Sigmoid colon (tissue), 7 donors: ENCODE results near the gene GNPDA2. TPM values are rescaled to one million over a fixed set of nuclear protein-coding genes. Genes with fewer than 3 reads are reported as not detected.

Source experiments
- DNase-seq: peaks from one replicate; pipeline ENCODE4 v3.0.0-alpha.2; 2019
- H3K27ac ChIP-seq, 4 donors: fragments of 200-600 bp; sonication (generic); one replicate each; pipeline ENCODE4 v1.5.1; 2016 to 2019; ENCODE audit warnings: mild to moderate bottlenecking in 1 of 4
- H3K27me3 ChIP-seq, 3 donors: fragments of 200-600 bp; sonication (generic); one replicate each; pipeline ENCODE4 v1.5.1; 2019; ENCODE audit warnings: mild to moderate bottlenecking in 1 of 3
- H3K36me3 ChIP-seq, 4 donors: fragments of 200-600 bp; sonication (generic); one replicate each; pipeline ENCODE4 v1.5.1; 2016 to 2019
- H3K4me1 ChIP-seq, 4 donors: fragments of 200-600 bp; sonication (generic); one replicate each; pipeline ENCODE4 v1.5.1; 2017 to 2019
- H3K4me3 ChIP-seq, 4 donors: fragments of 200-600 bp; sonication (generic); one replicate each; pipeline ENCODE4 v1.5.1; 2017 to 2019; ENCODE audit warnings: mild to moderate bottlenecking in 2 of 4, moderate library complexity in 1 of 4
- H3K9me3 ChIP-seq, 4 donors: fragments of 200-600 bp in 3 of 4; sonication (generic) in 3 of 4; one replicate each; pipeline versions ENCODE4 v1.5.1 to v1.6.1; 2013 to 2019
- EP300 ChIP-seq, 4 donors: sonication (generic); formaldehyde crosslinking; IDR thresholded peaks; one replicate each; pipeline ENCODE4 v1.6.1; 2017; ENCODE audit warnings: antibody characterized with exemption in 4 of 4
- POLR2A ChIP-seq, 2 donors: fragments of 450-650 bp; IDR thresholded peaks; one replicate each; pipeline ENCODE4 v1.6.1; 2016; ENCODE audit warnings: antibody characterized with exemption in 2 of 2, mild to moderate bottlenecking in 2 of 2, moderate library complexity in 2 of 2
- POLR2AphosphoS5 ChIP-seq, 4 donors: sonication (generic); formaldehyde crosslinking; IDR thresholded peaks; one replicate each; pipeline ENCODE4 v1.6.1; 2017; ENCODE audit warnings: antibody characterized with exemption in 4 of 4
- WGBS, 2 donors: extraction: QIAGEN DNeasy Blood & Tissue Kit; methylation state at CpG; one replicate each; pipeline ENCODE4 v1.1.7; 2013; 5-methylcytosine and 5-hydroxymethylcytosine counted together
- intact Hi-C: fragments of 100-400 bp; cut with DNase I; formaldehyde crosslinking; loops from one replicate; pipeline ENCODE4 v1.15.1; 2023
- polyA plus RNA-seq, 3 donors: library from polyadenylated mRNA; stranded (reverse); fragments of 200-250 nt; gene quantifications; one replicate each; pipeline ENCODE4 v1.2.3, GENCODE V29; 2013
- total RNA-seq, 4 donors: library from RNA; depleted of rRNA; stranded (reverse); fragments of >200 nt; gene quantifications; one replicate each; pipeline ENCODE4 v1.1.0, GENCODE V29; 2016
- TF ChIP-seq, protein P1 (sequence below), 4 experiments: fragments of 450-650 bp in 3 of 4; fragments of 200-600 bp in 1 of 4; IDR thresholded peaks; one replicate each; pipeline ENCODE4 v1.5.1; 2016 to 2019; ENCODE audit warnings: antibody characterized with exemption in 4 of 4, mild to moderate bottlenecking in 3 of 4, moderate library complexity in 2 of 4
- donor health status: healthy with polysubstance abuse.
- donor health status: Bipolar disorder and iron deficiency.
- donor health status: healthy.

Gene GNPDA2
- total RNA-seq: 10 to 100 TPM; 18.5 to 33.2 (median 25.4) TPM
- polyA plus RNA-seq: 1 to 10 TPM; 5.1 to 7.2 (median 7.1) TPM

DNA sequence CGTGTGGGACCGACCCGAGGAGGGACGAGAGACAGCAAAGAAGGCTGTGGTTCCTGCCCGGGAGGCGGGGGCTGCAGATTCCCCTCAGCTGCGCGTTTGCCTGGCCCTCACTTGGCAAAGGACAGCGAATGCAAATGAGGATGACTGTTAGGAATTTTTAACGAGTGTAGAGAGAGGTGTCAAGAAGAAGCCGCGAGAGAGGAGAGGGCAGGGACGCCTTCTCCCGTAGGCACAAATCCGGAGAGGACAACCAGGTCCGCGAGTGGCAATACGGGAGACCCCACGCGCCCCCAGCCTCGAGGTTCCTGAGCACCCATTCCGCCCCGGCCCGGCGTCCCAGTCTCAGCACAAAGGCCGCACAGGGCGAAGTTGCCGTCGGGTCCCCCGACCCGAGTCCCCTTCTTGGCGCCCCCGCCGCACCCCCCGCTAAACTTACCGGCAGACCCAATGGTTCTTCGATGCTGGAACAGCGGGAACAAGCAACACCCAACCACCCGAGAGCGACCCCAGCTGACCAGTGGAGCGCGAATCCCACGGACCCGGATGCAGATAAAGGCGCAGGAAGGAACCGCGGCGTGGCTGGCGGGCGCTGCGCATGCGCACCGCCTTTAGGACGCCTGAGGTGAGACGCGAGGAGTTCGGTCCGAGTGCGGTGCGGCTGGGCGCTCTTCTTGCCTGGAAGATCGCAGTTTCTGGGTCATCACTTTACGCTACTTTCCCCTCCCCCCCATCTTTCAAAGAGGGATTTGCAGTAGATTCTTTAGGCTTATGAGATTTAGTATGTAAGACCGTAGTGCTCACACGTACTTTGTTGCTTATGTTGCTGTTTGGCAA lies at the start of gene GNPDA2:
Gene GNPDA2, minus strand, starts transcription at position 519 of the 834 bp plus-strand sequence. CDS start 4,349 bp downstream, outside the sequence.
- H3K27ac ChIP-seq: peak within 1 kb of the TSS; percentile 84 to 90 (median 87)
- intact Hi-C loops: loop anchor here (5.0 kb wide), 1 partner anchor 49 kb away; the partner anchor contains the start of gene GUF1
- H3K4me1 ChIP-seq: peaks cover 0 to 23% (median 15%) of the 10 kb centered on the region in 4 donors
- H3K4me3 ChIP-seq: peak within 1 kb of the TSS; percentile 59 to 90 (median 77)
- WGBS, 2 donors: 0 to 1% methylated on average over 65 of the region's 65 CpGs
- TF ChIP-seq, protein P1, sequence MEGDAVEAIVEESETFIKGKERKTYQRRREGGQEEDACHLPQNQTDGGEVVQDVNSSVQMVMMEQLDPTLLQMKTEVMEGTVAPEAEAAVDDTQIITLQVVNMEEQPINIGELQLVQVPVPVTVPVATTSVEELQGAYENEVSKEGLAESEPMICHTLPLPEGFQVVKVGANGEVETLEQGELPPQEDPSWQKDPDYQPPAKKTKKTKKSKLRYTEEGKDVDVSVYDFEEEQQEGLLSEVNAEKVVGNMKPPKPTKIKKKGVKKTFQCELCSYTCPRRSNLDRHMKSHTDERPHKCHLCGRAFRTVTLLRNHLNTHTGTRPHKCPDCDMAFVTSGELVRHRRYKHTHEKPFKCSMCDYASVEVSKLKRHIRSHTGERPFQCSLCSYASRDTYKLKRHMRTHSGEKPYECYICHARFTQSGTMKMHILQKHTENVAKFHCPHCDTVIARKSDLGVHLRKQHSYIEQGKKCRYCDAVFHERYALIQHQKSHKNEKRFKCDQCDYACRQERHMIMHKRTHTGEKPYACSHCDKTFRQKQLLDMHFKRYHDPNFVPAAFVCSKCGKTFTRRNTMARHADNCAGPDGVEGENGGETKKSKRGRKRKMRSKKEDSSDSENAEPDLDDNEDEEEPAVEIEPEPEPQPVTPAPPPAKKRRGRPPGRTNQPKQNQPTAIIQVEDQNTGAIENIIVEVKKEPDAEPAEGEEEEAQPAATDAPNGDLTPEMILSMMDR (IDR thresholded peaks at IDR 0.05): no peak
- TF ChIP-seq EP300 (IDR thresholded peaks at IDR 0.05): no peak
- TF ChIP-seq POLR2AphosphoS5 (IDR thresholded peaks at IDR 0.05): peak; percentile 33 to 85 (median 70)
- peak; percentile 18 to 27 for TF ChIP-seq POLR2A (IDR thresholded peaks at IDR 0.05)
- DNase-seq: peak; percentile 95
- H3K36me3 ChIP-seq: no peaks in the 10 kb centered on the region
- H3K27me3 ChIP-seq: no peaks in the 10 kb centered on the region
- H3K9me3 ChIP-seq: no peaks in the 10 kb centered on the region

DNA sequence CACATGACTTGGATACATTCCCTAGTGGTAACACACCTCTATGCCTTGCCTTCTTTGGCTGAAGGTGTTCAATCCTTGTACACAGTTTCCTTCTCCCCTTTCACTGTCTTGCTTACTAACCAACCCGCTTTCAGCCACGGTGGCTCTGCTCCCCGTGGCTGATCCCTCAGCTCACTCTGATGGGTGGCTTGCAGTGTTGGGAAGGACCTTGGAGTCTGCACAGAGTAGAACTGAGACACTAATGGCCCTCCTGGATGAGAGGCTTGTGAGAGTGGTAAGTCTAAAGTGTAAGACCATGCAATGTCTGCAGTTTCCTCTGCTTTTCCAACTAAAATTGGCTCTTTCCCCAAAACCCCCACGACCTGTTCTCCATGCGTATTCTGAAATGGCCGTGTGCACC lies 46.0 kb upstream of the GNPDA2 start:
- no peak for DNase-seq
- intact Hi-C loops: no loop called here

DNA sequence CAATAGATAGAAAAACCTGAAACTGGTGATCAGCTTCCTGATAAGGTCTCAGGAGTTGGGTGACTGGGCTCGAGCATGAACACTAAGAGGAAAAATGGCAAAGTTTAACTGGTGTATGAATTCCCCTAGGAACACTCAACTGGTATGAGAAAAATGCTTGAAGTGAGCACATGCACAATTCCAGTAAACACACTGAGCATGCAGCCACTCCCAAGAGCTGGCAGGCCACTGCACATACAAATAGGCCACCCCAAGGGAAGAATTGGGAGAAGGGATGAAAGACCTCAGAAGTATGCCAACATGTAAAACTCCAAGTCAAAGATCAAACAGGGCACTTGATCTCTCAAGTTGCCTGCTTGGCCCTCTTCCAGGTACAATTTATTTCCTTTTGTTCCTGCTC lies 45.4 kb upstream of the GNPDA2 start:
- intact Hi-C loops: no loop called here
- H3K4me1 ChIP-seq: peaks cover 0 to 6% (median 0%) of the 10 kb centered on the region in 4 donors
- WGBS, 2 donors: 69 to 80% methylated on average over 1 of the region's 1 CpG

More for the DNA sequence above, 46.0 kb upstream of the GNPDA2 start:
- H3K4me1 ChIP-seq: peaks cover 0 to 6% (median 0%) of the 10 kb centered on the region in 4 donors
- no peak overlapping the region for H3K4me3 ChIP-seq
- TF ChIP-seq EP300 (IDR thresholded peaks at IDR 0.05) (no peak), POLR2A (IDR thresholded peaks at IDR 0.05) (no peak), POLR2AphosphoS5 (IDR thresholded peaks at IDR 0.05) (no peak)
- H3K27ac ChIP-seq: no peak overlapping the region
- no peaks in the 10 kb centered on the region for H3K9me3 ChIP-seq
- WGBS, 2 donors: 88 to 93% methylated on average over 6 of the region's 6 CpGs
- no peaks in the 10 kb centered on the region for H3K36me3 ChIP-seq
- no peaks in the 10 kb centered on the region for H3K27me3 ChIP-seq

DNA sequence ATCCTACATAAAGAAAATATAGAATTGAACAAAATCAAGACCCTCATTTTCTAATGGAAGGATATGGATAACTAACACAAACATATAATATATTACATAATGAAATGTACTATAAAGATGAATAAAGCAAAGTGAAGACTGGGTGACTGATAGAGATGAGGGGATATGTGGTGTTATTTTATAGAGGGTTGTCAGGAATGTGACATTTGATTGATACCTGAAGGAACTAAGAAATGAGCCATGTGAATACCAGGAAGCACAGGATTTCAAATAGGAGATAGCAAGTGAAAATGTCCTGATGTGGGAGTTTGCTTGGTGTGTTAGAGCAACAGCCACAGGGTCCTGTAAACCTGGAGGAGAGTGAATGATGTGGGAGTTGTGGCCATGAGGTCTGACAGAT lies 40.1 kb upstream of the GNPDA2 start:
- TF ChIP-seq POLR2AphosphoS5 (IDR thresholded peaks at IDR 0.05): no peak
- TF ChIP-seq POLR2A (IDR thresholded peaks at IDR 0.05): no peak
- TF ChIP-seq EP300 (IDR thresholded peaks at IDR 0.05): no peak
- TF ChIP-seq, protein P1 (IDR thresholded peaks at IDR 0.05): no peak
- H3K27me3 ChIP-seq: no peaks in the 10 kb centered on the region

More for the DNA sequence above, 45.4 kb upstream of the GNPDA2 start:
- Histone ChIP-seq H3K27ac (no peak overlapping the region), H3K27me3 (no peaks in the 10 kb centered on the region), H3K4me3 (no peak overlapping the region), H3K36me3 (no peaks in the 10 kb centered on the region), H3K9me3 (no peaks in the 10 kb centered on the region)
- TF ChIP-seq POLR2AphosphoS5 (IDR thresholded peaks at IDR 0.05): no peak
- TF ChIP-seq, protein P1 (IDR thresholded peaks at IDR 0.05): no peak
- no peak for TF ChIP-seq POLR2A (IDR thresholded peaks at IDR 0.05)
- TF ChIP-seq EP300 (IDR thresholded peaks at IDR 0.05): no peak
- DNase-seq: no peak

DNA sequence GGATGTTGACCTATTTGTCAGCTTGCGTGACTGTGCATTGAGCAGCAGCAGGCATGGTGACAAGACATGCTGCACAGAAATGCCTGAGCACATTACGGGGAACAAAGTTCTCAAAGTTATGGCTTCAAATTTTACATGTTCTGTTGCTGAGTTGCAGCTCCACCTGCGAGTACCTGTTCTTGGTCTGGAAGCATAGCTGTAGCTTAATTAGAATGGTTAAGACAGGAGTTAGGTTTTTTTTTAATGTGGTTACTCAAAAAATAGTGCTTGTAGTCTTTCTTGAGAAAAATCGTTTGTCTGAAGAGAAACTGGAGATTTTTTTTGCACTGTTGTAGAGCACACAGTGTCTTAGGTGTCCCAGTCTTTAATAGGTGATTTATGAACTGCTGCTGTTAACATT lies 38.8 kb upstream of the GNPDA2 start:
- Histone ChIP-seq H3K4me1 (peaks cover 0 to 5% (median 0%) of the 10 kb centered on the region in 4 donors), H3K9me3 (no peaks in the 10 kb centered on the region), H3K27ac (no peak overlapping the region), H3K27me3 (no peaks in the 10 kb centered on the region), H3K36me3 (no peaks in the 10 kb centered on the region), H3K4me3 (no peak overlapping the region)
- no peak for DNase-seq
- WGBS, 2 donors: 15 to 58% methylated on average over 4 of the region's 4 CpGs
- intact Hi-C loops: no loop called here
- TF ChIP-seq POLR2AphosphoS5 (IDR thresholded peaks at IDR 0.05) (no peak), POLR2A (IDR thresholded peaks at IDR 0.05) (no peak), EP300 (IDR thresholded peaks at IDR 0.05) (no peak)
- TF ChIP-seq, protein P1 (IDR thresholded peaks at IDR 0.05): no peak

More for the DNA sequence above, 40.1 kb upstream of the GNPDA2 start:
- Histone ChIP-seq H3K9me3 (no peaks in the 10 kb centered on the region), H3K4me1 (no peaks in the 10 kb centered on the region), H3K27ac (no peak overlapping the region), H3K36me3 (no peaks in the 10 kb centered on the region), H3K4me3 (no peak overlapping the region)
- intact Hi-C loops: no loop called here
- no peak for DNase-seq
